SK-MEL-5 (cell line): Measurements from ENCODE around the gene CERS2. TPM values are rescaled to one million over a fixed set of nuclear protein-coding genes. Genes with fewer than 3 reads are reported as not detected.

Experiments used
- DNase-seq: peaks from one replicate; pipeline ENCODE4 v3.0.0-alpha.2; 2016; ENCODE audit warnings: low read depth, low spot score
- in situ Hi-C: cut with HindIII; loops from 2 replicates; pipeline ENCODE4 v1.10.0; 2016; ENCODE audit warnings: low sequenced_read_pairs, high pct_unique_total_duplicates, low pct_unique_long_range_greater_than_20kb
- total RNA-seq: library from RNA; depleted of rRNA; stranded (reverse); fragments of >200 nt; shearing (Covaris generic); gene quantifications from 2 replicates; pipeline ENCODE4 v1.2.3, GENCODE V29; 2014

CERS2 gene
- total RNA-seq, 1 experiment from 2014 or later, result 133 TPM

GRCh38 chr1:150976879-150977694 lies 2.5 kb upstream of the CERS2 start:
- peak; percentile 84 for DNase-seq
- in situ Hi-C loops, result no loop called here

DNA sequence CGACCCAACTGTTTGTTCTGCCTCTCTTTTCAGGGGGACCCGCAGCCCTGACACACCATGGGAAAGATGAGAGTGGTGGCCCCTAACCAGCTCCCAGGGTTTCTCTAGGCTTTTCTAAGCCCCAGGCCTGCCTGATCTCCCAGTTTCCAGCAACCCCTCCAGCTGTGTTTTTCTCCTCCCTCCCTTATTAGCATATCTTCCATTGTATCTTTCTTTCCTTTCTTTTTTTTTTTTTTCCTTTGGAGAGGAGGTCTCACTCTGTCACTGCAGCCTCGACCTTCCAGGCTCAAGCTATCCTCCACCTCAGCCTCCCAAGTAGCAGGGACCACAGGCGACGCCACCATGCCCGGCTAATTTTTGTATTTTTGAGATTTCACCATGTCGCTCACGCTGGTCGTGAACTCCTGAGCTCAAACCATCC lies 1.8 kb upstream of the CERS2 start:
- in situ Hi-C loops, result no loop called here
- DNase-seq, result no peak

GRCh38 chr1:150973836-150974579 lies 627 bp downstream of the CERS2 start:
- in situ Hi-C loops, result no loop called here
- no peak for DNase-seq

GRCh38 chr1:150973258-150973835 lies 1.3 kb downstream of the CERS2 start:
- in situ Hi-C loops, result no loop called here

DNA sequence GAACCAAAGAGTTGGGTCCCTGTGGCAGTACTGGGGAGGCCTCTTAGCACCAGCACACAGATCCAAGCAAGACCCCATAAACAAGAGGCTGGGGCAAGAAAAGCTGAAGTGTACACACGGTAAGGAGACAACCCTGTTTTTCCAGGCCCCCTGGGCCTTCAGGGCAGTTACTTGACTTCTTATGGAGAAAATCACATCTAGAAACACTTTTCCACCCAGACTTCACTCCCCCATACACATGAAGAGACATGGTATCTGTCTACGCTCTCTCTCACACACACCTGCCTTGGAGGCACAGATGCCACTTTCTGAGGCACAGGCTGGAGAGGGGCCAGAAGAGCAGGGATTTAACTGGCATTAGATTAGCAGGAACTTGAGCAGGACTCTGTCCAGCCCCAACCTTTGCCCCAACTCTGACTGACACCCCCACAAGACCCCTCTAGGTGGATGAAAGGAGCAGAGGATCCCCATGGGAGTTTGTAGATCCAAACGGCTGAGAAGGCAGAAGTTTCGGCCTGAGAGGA lies 2.2 kb downstream of the CERS2 start:
- in situ Hi-C loops, result no loop called here

More at GRCh38 chr1:150973258-150973835, 1.3 kb downstream of the CERS2 start:
- no peak for DNase-seq

DNA sequence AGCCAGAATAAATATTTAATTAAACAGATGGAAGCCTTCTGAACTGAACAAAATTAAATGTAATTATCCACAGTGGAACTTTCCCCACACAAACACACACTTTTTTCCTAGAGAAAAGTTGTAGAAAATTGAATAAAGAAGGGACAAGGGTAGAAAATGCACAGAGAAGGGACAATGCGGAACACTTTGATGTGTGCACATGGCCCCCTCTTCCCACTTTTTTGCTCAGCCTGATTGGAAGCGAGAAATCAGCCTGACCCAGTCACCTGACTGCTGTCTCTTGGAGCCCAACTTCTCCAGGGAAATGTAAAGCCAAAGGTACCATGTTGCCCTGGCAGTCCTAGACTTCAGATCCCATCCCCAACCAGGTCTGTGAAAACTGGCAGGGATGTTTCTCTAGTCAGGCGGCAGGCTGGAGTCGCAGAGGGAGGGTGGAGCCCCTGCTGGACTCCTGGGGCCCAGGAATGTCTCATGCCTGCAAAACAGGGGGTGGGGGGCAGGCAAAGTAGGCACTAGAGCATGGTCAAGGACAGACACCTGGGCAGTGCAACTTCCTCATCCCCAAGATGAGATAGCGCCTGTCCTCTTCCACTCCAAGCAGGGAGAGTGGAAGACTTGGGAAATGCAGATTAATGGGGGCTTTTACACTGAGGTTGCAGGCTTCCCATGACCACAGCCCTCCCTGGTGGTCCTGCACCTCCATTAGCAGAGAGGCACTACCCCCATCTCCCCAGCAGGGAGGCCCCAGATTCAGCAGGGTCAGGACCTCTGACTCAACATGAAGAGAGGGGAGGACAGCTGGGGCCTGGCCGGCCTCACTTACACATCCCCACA lies 2.8 kb downstream of the CERS2 start:
- no peak for DNase-seq

More for the DNA sequence above, 2.2 kb downstream of the CERS2 start:
- DNase-seq, result no peak

DNA sequence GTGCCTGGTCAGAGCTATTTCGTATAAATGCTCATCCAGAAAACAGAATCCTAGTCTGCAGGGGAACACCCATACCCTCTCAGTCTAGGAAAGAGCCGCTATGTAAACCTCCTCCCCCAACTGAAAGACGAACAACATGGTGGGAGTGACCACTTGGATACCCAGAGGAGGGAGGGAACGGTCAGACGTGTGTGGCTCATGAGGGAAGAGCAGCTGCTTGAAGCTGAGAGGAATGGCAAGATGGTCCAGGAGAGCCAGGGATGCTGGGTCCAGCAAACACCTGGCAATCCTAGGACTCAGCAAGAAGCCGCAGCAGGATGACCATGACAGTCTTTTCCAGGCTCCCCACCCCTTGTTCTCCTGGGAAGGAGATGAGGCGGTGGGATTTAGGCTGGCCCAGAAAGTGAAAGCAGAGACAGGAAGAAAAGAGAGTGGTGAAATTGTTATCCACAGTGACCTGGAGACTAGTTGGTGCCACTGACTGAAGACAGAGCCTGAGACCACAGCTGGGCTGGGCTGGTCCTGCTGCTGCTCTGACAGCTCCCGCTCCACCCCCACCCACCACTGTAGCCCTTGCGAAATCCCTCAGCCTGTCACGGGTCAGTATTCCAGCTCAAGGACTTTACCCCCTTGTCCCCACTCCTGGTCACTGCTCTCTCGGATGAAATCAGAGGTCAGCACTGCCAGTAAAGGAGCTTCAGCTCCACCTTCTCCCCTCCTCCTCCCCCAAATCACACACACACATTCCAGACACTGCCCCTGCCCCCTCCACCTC lies 3.6 kb downstream of the CERS2 start:
- in situ Hi-C loops, result no loop called here
- no peak for DNase-seq

More for the DNA sequence above, 2.8 kb downstream of the CERS2 start:
- in situ Hi-C loops, result no loop called here

- in situ Hi-C loops, result no loop called here
- DNase-seq, result no peak
These were observed 5.0 kb downstream of the CERS2 start for GRCh38 chr1:150969626-150970025.

- in situ Hi-C loops, result no loop called here
- peak; percentile 48 for DNase-seq
These were observed 6.1 kb downstream of the CERS2 start for GRCh38 chr1:150968491-150968890.

DNA sequence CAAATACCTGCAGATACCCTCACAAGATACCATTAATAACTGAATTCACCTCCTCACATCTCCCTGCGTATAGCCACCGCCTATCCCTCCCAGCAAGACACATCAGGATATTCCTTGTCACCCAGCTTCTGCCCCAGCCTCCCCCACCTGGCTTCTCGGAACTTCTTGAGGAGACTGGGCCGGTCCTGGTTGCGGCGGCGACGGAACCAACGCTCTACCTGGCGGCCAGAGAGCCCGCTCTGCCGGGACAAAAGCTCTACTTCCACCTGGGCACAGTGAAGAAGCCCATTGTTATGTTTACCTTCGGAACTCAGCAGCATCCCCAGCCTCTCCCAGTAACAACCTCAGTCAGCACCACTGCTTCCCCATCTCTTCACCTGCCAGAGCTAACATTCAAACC lies 6.7 kb downstream of the CERS2 start:
- DNase-seq, result no peak
- in situ Hi-C loops, result no loop called here

DNA sequence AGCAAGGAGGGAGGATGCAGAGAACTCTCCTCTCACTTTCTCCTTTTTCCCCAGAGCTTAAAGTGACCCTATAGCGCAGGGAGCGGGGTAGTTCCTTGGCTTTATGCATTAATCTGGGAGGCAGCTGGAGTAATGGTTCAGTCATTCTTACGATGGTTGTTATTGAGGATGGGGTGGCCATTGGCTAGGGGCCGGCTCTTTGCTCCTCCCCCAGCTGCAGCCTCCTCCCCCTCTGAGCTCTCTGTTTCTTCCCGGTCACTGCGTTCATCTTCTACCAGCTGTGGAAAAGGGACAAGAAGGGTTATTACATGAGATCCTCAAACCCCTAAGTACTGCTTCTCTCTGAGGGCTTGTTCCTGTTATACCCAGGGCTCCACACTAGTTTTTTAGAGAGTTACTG lies 8.6 kb downstream of the CERS2 start:
- DNase-seq, result no peak
- in situ Hi-C loops, result no loop called here

DNA sequence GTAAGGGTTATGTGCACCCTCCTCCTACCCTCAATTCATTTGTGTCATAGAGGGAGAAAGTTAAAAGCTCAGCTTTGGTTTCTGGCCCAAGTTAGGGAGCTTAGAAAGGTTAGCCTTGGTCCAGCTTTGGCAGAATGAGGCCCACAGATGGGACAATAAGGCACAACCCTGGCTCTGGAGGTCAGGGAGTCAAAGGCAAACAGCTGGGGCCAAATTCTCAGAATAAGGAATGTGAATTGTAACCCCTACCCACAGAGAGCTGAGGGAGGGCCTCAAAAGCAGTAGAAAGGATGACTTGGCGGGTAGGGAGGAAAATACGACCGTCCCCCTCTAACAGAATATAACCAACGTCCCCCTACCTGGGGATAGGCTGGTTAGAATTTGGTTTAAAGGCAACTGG lies 9.0 kb downstream of the CERS2 start:
- in situ Hi-C loops, result no loop called here

GRCh38 chr1:150964164-150964489 lies 10.5 kb downstream of the CERS2 start:
- in situ Hi-C loops, result no loop called here
- DNase-seq, result no peak

More for the DNA sequence above, 9.0 kb downstream of the CERS2 start:
- no peak for DNase-seq

DNA sequence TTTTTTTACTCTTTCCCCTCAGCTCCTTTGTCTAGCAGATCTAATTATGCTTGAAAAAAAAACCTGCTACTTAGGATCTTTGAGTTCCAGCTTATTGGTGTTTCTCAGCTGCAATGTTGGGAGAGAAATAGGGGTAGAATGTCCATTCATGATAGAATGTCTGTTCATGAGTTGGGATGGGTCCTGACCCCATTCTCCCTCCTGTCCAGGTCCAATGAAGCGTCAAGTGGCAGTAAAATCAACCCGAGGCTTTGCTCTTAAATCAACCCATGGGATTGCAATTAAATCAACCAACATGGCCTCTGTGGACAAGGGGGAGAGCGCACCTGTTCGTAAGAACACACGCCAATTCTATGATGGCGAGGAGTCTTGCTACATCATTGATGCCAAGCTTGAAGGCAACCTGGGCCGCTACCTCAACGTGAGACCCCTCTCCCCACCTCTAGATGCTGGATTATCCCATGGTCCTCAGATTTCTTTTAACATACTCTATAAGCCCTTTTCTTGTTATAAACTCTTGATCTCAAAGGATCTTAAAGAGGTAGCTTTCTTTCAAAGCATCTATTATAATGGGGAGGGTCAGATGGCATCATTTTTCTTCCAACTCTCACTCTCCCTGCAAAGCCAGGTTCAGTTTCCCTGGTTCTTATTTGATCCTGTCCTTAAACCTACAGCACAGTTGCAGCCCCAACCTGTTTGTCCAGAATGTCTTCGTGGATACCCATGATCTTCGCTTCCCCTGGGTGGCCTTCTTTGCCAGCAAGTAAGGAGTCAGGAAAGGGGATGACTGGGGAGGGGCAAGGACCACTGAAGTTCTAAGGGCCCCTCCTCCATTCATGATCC lies 11.1 kb downstream of the CERS2 start:
- DNase-seq, result no peak
- in situ Hi-C loops, result no loop called here

DNA sequence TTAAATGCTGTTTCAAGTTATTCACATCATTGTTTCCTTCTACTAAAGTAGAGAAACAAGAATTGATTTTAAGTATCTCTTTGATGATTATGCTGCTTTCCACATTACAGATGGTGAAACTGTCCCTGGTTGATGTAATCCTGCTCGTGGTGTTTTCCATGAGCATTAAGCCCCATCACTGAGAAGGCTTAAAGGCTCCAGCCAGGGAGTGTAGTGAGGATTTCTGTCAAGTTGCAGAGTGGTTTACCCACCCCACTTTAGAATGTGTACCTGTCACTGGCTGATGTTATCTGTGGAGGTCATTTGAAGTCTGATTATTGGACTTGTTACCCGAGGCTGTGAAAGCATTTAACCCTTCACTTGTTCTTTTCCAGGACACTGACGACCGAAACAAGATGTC lies 12.9 kb downstream of the CERS2 start:
- in situ Hi-C loops, result no loop called here
- no peak for DNase-seq

- in situ Hi-C loops, result no loop called here
- no peak for DNase-seq
These were observed 14.0 kb downstream of the CERS2 start for GRCh38 chr1:150960646-150961045.
